ENCODE results near the gene AGAP1. TPM values are rescaled to one million over a fixed set of nuclear protein-coding genes. Genes with fewer than 3 reads are reported as not detected.

The AGAP1 gene
- total RNA-seq, 1 donor, result 10.8 TPM

DNA sequence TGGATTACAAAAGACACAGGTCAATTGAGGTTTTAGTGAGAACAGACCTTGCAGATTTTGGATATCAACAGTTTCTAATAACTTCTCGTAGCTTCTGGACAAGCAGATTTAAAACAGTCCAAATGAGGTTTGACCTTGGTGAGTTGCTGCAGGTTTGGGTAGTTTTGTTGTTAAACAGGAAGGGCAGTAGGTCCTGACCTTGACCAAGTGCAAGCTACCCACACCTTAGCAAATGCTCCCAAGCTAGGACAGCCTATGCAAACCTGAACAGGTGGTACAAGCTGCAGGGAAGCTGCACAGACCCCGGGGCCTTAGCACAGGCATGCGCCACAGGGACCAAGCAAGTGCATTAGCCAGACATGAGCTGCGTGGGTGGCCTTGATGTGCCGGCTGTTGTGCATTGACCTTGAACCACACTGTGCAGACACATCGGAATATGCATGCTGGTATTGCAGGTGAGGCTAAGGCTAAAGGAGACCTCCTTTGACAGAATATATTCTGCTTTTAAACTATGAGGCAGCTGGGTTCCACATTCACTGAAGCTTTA is 40.2 kb upstream of the AGAP1 start:
- DNase-seq (ENCODE audit: low read depth), result no peak
- TF ChIP-seq, protein P1, sequence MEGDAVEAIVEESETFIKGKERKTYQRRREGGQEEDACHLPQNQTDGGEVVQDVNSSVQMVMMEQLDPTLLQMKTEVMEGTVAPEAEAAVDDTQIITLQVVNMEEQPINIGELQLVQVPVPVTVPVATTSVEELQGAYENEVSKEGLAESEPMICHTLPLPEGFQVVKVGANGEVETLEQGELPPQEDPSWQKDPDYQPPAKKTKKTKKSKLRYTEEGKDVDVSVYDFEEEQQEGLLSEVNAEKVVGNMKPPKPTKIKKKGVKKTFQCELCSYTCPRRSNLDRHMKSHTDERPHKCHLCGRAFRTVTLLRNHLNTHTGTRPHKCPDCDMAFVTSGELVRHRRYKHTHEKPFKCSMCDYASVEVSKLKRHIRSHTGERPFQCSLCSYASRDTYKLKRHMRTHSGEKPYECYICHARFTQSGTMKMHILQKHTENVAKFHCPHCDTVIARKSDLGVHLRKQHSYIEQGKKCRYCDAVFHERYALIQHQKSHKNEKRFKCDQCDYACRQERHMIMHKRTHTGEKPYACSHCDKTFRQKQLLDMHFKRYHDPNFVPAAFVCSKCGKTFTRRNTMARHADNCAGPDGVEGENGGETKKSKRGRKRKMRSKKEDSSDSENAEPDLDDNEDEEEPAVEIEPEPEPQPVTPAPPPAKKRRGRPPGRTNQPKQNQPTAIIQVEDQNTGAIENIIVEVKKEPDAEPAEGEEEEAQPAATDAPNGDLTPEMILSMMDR (IDR thresholded peaks at IDR 0.05; ENCODE audit: insufficient read depth, low read depth, low read length), result no peak
- H3K4me3 ChIP-seq (ENCODE audit: low read depth, low read length), result no peak overlapping the region

DNA sequence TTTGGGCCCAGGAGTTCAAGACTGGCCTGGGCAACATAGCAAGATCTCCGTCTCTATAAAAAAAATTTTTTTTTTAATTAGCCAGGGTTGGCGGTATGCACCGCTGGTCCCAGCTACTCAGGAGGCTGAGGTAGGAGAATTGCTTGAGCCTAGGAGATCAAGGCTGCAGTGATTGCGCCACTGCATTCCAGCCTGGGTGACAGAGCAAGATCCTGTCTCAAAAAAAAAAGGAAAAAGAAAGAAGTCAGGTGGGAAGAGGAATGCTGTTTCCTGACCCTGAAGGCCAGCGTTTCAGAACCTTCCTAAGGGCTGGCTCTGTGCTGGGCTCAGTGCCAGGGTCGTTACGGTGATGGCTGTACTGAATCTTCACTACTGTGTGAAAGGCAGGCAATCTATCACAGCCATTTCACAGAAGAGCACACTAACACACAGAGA is 35.0 kb upstream of the AGAP1 start:
- peak; percentile 48 for DNase-seq (ENCODE audit: low read depth)
- no peak overlapping the region for H3K4me3 ChIP-seq (ENCODE audit: low read depth, low read length)
- TF ChIP-seq, protein P1 (IDR thresholded peaks at IDR 0.05; ENCODE audit: insufficient read depth, low read depth, low read length), result no peak

DNA sequence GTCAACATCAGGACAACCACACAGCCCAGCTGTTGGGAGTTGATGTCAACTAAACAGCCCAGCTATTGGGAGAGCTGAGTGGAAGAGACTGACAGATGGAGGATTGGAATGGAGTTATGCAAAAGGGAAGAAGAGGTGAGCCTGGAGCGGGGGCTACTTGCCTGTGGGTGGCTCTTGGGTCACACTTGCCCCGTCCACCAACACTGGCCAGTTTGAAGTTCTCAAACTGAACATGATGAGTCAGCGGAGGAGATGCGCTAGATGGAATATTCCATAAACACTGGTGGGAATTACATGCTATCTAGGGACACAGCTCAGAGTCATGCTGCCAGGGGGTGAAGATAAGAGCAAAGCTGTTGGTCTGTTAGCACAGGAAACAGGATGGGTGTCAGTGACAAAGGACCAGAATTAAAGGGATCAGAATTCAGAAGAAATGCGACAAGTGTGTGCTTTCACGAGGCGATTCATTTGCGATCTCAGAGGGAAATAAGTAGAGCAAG is 33.2 kb upstream of the AGAP1 start:
- DNase-seq (ENCODE audit: low read depth), result peak; percentile 32
- H3K4me3 ChIP-seq (ENCODE audit: low read depth, low read length), result no peak overlapping the region
- TF ChIP-seq, protein P1 (IDR thresholded peaks at IDR 0.05; ENCODE audit: insufficient read depth, low read depth, low read length), result no peak

DNA sequence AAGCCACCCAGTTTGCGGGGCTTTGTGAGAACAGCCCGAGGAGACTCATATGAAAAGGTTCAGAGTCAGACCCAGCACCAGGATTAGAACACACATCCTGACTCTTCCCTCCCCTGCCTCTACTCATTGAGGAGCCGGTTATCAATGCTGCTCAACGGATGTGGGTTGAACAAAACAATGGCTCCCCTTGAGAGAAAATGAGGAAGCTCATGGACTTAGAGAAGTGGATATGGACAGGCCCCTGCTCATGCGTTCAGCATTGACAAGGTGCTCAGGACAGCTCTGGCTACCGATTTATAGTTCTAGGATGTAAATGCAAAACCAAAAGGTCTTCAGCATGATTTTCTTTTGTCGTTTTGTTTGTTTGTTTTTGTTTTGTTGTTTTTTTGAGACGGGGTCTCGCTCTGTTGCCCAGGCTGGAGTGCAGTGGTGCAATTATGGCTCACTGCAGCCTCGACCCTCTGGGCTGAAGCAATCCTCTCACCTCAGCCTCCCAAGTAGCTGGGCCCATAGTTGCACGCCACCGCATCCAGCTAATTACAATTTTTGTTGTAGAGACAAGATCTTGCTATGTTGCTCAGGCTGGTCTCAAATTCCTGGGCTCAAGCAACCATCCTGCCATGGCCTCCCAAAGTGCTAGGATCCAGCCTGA is 32.0 kb upstream of the AGAP1 start:
- DNase-seq (ENCODE audit: low read depth), result no peak
- TF ChIP-seq, protein P1 (IDR thresholded peaks at IDR 0.05; ENCODE audit: insufficient read depth, low read depth, low read length), result no peak
- no peak overlapping the region for H3K4me3 ChIP-seq (ENCODE audit: low read depth, low read length)

DNA sequence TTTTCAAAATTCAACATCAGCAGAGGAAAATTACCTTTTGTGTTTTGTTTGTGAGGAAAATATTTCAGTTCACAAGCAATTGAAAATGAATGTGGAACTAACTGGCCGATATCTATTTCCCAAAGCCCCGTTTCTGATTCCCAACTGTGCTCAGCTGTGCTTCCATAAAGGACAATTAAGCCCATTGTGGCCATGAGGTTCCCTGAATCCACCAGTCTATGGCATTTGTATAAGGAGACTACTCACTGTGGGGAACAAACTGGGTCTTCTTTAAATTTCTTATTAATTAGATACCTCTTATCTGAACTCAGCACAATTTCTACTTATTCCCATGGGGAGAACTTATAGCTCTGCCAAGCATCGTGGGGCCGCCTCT is 31.4 kb upstream of the AGAP1 start:
- H3K4me3 ChIP-seq (ENCODE audit: low read depth, low read length), result no peak overlapping the region
- TF ChIP-seq, protein P1 (IDR thresholded peaks at IDR 0.05; ENCODE audit: insufficient read depth, low read depth, low read length), result no peak
- no peak for DNase-seq (ENCODE audit: low read depth)

DNA sequence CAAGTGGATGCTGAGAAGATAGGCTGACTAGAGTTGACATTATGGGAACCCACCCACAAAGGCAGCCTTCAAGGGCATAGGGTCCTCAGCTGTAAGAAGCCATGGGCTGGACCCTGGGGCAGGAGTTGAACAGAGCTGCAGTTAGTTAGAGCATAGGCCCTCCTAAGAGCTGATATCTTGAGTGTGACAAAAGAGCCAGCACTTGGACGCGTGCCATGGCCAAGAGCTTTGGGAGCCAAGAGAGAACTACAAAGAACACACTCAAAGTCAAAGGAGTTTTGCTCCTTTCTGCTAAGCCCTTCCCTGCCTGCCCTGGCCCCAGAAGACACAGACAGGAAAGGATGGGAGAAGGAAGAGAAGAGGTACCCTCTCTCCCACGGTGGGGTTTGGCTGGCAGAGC is 29.9 kb upstream of the AGAP1 start:
- DNase-seq (ENCODE audit: low read depth), result no peak
- TF ChIP-seq, protein P1 (IDR thresholded peaks at IDR 0.05; ENCODE audit: insufficient read depth, low read depth, low read length), result no peak
- no peak overlapping the region for H3K4me3 ChIP-seq (ENCODE audit: low read depth, low read length)

Measured in fibroblast of villous mesenchyme (primary cell).